IPS-NIHi7 (cell line): Measurements from ENCODE around the gene RPA1.

Experiments used
- DNase-seq: peaks from one replicate; pipeline ENCODE4 v3.0.0; 2012; ENCODE audit warnings: mixed read lengths; ENCODE audit errors: extremely low spot score

RPA1 gene

DNA sequence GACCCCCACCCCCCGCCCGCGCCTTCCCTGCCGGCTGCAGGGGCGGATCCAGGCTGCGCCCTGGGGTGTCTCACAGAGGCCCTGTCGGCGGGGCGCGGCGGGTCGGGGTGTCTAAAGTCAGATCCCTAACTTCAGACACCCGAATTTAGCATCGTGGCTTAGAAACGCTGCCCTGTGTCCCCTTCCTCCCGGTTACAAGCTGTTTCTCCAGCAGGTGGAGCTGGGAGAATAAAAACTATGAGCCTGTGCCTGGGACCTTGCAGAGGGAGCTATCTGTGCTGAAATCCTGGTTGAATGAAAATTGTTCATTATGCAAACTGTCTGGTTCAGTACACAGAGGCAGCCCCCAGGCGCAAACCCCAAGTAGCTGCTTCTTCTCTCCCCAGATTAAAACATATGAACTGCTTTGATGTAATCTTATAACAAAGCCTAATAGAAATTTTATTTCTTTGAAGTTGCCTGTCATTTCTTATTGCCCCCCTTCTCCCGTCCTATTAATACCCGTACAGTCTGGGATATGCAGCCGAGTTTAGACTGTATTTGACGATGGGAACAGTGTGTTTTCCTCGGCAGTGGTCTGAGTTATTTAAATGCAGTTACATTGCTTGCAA, 79.0 kb downstream of the RPA1 start:
- peak; percentile 80 for DNase-seq

DNA sequence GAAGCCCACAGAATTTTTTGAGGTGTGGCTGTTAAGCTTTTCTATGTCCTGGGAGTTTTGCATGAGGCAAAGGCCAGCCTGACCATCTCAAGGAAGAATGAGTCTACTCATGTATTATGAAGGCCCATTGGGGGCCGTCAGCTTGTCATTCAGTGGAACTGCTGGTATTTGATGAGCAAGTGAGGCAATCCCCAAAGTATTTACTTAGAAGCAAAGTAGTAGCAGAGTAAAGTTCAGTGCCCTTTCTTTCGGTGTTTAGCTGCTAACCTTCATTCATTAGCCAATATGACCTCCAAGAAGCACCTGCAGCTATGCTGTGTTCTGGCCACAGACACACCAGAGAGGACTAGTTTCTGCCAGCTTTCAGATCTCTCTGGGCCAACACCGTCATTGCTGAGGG, 80.2 kb downstream of the RPA1 start:
- DNase-seq: no peak

DNA sequence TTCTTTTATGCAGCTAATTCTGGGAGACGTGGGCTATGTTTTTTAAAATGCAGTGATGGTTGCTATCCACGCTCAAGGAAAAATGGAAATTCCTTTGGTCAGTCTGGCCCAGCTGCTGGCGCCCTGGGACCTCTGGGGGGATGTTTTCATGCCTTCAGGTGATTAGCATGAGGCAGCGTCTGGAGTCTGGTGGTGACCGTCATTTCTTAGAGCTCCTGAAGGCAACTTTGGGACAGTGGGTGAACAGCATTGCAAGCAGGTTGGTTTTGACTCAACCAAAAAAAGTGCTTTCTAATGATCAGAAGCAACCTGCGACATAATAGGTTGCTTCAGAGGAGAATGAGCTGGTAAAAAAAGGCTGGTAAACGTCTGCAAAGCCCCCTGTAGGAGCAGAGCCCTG, 82.3 kb downstream of the RPA1 start:
- no peak for DNase-seq

DNA sequence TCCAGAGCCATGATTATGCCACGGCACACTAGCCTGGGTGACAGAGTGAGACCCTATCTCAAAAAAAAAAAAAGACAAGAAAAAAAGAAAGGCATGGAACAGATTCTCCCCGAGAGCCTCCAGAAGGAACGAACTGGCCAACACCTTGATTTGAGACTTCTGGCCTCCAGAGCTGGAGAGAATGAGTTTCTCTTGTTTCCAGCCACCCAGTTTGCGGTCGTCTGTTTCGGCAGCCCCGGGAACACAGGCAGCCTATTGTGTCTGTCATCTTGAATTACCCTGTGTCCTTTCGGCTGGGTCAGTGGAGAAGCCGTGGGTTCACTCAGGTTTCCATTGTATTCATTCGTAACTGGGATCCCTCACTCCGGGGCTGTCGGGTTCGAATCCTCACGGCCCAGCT, 83.9 kb downstream of the RPA1 start:
- DNase-seq: no peak

DNA sequence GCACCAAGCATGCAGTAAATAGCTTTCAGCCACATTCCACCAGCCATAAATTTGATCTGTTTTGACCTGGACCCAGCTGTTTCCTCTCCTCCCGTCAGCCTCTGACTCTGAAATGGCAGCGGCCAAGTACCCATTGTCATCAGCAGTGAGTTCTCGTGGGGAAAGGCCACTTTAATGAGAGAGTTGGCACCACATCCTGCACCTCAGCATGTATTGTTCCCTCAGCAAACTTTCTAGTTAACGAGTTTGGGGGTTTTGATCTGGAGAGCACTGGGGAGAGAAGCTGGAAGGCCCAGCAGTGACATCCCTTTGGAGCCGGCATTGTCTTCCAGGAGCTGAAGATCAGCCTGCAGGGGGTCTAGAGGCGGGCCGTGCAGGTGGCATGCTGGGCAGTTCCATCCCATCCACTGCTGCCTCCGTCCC, 84.9 kb downstream of the RPA1 start:
- no peak for DNase-seq

- no peak for DNase-seq
Observed at GRCh38 chr17:1915889-1916288, 86.1 kb downstream of the RPA1 start.

DNA sequence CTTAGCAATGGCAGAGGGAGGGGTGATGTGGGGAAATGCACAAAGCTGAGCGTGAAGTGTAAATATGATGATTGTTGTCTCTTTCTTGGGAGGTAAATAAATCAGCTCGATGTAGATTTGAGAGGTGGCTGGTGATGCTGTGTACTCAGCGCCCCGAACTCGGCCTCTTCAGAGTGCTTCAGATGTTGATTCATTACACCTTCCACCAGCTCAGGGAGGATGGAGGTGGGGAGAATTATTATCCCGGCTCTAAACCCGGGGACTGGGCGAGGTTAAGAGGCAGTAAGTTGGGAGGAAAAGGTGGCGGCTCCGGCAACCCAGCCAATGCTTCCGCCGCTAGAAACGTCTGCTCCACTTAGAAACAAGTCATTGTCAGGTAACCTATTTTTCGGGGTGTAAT, 86.5 kb downstream of the RPA1 start:
- no peak for DNase-seq

GRCh38 chr17:1916963-1917715, 87.3 kb downstream of the RPA1 start:
- DNase-seq: no peak

GRCh38 chr17:1918346-1919162, 88.7 kb downstream of the RPA1 start:
- no peak for DNase-seq

GRCh38 chr17:1919201-1919600, 89.4 kb downstream of the RPA1 start:
- DNase-seq: no peak

DNA sequence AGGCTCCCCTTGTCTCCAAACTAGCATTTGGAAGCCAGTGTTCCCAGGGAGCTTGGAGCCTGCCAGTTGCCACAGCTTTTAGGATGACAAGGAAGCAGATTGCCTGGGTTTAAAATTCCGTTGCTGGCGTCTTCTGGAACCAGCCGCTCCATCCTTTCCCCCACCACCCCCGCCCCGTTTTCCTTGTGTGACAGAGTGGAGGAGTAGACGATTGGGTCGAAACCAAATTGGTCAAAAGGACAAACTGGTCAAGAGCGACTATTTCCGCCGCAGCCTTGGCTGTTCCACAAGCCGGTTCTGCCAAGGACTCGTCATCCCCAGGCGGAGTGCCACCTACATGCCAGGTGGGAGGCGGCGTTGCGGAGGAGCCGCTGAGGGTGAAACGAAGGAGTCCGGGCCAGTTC, 91.1 kb downstream of the RPA1 start:
- DNase-seq: no peak

- no peak for DNase-seq
Observed at GRCh38 chr17:1928976-1929375, 99.2 kb downstream of the RPA1 start.

GRCh38 chr17:1930337-1930645, 100.5 kb downstream of the RPA1 start:
- no peak for DNase-seq

- DNase-seq: peak; percentile 86
Observed at GRCh38 chr17:1931844-1932579, 102.2 kb downstream of the RPA1 start.

- no peak for DNase-seq
Observed at GRCh38 chr17:1933875-1934715, 104.3 kb downstream of the RPA1 start.

GRCh38 chr17:1934901-1935300, 105.1 kb downstream of the RPA1 start:
- no peak for DNase-seq

DNA sequence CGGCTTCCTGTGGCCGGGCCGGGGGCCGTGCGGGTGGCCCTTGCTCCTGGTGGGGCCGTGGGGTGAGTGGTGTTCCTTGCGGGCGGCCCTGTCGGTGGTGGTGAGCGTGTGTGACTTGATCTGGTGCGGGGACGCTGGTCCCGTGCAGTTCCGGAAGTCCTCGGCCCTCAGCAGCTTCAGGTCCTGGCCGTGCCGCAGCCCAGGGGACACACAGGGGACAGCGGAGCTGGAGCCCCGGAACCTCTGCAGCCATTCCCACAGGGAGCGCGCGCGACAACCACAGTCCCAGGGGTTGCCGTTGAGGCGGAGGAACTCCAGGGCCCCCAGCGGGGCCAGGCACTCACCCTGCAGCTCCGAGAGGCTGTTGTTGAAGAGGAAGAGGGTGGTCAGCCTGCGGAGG, 107.0 kb downstream of the RPA1 start:
- DNase-seq: no peak

DNA sequence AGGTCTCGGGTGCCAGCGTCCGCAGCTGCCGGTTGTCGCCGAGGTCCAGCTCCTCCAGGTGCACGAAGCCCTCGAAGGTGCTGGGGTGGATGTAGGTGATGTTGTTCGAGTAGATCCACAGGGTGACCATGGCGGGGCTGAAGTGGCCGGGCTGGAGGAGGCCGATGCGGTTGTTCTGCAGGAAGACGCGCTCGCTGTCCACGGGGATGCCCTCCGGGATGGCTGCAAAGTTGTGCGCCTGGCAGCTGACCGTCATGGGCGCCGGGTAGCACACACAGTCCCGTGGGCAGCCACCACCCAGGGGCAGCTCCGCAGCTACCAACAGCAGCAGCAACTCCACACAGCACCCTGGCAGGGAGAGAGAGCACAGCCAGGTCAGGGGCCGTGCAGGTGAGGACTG, 107.7 kb downstream of the RPA1 start:
- no peak for DNase-seq

DNA sequence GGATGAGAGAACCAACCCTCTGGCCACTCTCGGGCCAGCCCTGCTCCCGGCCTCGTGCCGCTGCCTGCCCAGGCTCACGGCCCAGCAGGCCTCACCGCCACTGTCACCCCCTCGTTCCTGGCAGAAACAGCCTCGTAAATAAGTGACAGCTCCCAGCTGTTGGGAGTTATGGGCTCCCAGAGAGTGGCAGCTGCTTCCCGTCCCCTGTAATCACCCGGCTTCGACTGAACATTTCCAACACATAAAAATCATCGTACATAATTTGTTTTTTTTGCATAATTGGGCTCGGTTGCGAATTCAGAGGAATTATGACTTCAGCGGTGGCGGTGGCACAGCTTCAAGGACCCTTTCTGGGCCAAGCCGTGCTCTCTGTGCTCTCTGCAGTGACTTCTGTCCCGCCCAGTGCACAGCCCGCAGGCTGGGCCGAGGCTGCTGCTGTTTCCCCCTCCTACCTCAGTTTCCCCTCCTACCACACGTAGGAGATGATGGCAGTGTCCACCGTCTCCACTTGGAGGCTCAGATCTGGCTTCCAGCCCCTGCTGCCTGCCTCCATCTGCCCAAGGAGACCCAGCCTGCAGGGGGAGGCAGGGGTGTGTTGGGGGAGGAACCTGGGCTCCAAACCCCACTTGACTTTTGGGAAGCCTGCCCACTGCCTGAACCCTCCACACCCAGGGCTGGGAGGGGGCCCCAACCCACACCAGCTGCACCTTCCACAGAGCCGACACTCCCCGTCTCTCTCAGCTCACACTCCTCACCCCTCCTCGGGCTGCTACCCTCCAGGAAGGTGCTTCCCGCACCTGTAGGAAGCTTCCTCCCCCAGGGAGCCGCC, 110.4 kb downstream of the RPA1 start:
- no peak for DNase-seq

GRCh38 chr17:1940810-1941185, 111.0 kb downstream of the RPA1 start:
- no peak for DNase-seq
